Middle frontal gyrus (tissue), 1 donor: ENCODE measurements around the gene THEM4.
"Not testable (repeated sequence)": the region's sequence is repeated elsewhere in the genome, so short reads cannot be mapped to it uniquely, and the experiment has no call there.

ENCODE experiments used
- DNase-seq: peaks from one replicate; pipeline ENCODE4 v3.0.0-alpha.2; 2015; ENCODE audit warnings: low spot score; ENCODE audit errors: extremely low spot score

THEM4 gene

DNA sequence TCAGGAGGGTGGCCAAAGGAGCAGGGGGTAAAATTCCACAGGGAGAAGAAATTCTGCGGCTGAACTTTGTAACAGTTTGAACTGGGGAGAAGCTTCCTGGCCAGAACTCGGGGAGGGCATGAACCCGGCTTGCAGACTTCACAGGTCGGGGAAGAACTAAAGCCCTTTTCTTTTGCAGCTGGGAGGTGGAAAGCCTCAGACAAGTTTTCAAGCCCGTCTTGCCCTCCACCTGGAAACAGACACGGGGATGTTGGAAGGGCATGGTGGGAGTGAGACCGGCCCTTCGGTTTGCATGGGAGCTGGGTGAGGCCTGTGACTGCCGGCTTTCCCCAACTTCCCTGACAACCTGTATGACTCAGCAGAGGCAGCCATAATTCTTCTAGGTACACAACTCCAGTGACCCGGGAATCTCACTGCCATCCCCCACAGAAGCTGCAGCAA lies 11.3 kb downstream of the THEM4 start:
- no peak for DNase-seq

DNA sequence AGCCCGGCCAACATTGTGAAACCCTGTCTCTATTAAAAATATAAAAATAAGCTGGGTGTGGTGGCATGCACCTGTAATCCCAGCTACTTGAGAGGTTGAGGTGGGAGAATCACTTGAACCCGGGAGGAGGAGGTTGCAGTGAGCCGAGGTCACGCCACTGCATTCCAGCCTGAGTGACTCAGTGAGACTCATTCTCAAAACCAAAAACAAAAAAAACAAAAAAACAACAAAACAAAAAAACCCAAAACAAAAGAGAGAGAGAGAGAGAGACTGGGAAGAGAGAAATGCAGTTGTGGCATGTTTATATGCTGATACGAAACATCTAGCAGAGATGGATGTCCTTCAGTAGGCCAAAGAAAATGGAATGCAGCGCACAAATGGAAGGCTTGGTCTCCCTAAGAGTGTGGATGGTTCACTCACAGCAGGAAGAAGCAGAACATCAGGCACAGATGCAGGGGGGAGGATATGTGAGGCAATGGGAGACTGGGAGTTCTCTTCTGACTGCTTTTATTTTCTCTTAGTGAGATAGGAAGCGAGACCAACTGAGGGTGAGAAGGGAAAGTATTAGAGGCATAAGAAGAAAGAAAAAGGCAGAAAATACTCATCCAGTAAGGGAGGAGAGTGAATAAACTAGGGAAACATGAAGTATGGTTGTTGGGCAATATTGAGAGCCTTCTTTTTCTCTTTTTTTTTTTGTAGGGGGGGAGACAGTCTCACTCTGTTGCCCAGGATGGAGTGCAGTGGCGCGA lies 16.0 kb downstream of the THEM4 start:
- no peak for DNase-seq

DNA sequence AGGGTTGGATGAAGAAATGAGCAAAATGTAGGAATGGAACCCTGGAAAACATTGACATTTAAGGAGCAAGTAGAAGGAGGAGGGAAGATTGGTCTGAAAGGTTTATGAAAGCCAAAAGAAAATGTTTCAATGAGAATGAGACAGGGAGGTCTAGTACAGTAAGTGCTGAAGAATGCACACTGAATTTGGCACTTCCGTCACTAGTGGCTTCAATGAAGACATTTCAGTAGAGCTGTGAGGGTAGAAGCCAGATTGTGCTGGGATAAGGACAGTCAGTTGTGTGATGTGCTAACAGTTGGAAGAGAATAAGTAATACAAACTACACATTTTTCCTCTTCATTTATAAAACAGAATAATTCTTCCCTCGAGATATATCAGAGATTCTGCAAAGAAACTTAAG lies 17.1 kb downstream of the THEM4 start:
- no peak for DNase-seq

DNA sequence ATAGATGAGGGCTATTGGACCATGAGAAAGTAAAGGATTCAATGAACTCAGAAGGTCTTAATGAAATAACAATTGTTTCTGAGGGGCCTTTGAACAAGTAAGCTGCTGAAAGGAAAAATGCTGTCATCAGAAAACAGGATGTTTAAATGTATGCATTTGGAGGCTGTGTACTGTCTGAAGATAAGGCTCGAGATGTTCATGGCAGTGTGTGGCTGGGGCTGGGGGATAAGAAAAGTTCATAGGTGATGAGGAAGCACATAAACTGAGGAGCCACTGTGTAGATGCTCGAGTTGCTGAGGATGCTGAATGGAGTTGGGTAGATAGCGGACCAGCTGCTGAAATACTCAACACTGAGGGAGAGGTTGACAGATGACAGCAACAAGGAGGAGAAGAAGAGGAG lies 17.8 kb downstream of the THEM4 start:
- DNase-seq = no peak

DNA sequence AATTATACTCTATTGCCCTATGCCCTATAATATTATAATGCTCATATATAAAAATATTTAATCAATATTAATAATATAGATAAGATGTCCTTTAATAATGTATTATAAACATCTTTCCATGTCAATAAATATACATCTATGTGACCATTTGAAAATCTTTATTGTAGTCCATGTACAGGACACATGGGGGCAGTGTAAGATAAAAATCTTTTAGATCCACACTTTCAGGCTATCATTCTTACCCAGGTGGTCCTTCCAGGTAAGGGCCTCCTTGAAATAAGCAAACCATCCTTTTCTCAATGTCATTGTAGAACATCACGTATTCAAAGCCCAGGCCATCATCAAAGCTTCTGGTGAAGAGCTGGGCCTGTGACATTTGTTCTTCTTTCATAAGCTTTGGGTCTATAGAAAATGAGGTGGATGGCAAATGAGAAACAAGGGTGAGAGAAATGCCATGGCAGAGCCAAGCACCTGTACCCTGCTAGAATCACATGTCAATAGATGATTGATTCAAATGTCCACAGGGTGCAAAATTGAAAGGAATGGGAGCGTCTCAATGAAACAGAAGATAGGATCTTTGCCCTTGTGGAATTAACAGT lies 20.2 kb downstream of the THEM4 start:
- no peak for DNase-seq

DNA sequence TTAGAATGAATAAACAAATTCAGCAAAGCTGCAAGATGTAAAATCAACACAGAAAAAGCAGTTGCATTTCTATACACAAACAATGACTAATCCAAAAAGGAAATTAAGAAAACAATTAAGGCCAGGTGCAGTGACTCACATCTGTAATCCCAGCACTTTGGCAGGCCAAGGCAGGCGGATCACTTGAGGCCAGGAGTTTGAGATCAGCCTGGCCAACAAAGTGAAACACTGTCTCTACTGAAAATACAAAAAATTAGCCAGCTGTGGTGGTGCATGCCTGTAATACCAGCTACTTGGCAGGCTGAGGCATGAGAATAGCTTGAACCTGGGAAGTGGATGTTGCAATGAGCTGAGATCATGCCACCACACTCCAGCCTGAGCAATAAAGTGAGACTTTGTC lies 22.3 kb downstream of the THEM4 start:
- DNase-seq = no peak

DNA sequence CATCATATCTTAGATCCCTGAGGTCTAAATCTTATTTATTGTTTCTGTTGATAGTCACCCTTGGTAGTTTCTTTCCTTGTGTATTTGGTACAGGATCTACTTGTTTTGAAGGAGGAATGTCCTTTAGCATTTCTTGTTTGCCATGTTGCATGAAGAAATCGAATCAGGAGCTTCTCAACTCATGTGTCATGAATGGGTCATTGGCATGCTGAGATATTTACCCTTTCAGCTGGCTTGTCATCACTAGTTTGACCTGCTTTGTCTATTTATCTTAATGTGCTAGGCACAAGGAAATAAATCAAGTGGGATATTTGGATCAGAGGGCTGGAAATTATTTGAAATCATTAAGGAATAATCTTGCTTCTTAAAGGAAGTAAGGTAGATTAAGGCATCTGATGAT lies 23.8 kb downstream of the THEM4 start:
- no peak for DNase-seq

DNA sequence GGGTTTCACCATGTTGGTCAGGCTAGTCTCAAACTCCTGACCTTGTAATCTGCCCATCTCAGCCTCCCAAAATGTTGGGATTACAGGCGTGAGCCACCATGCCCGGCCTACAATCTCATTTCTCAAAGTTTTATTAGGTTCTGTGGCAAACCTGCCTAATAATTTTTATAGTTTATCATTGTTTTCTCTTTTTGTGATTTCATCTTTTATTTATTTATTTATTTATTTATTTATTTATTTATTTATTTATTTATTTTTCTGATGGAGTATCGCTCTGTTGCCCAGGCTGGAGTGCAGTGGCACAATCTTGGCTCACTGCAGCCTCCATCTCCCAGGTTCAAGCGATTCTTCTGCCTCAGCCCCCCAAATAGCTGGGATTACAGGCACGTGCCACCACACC lies 24.4 kb downstream of the THEM4 start:
- DNase-seq = not testable (repeated sequence)

DNA sequence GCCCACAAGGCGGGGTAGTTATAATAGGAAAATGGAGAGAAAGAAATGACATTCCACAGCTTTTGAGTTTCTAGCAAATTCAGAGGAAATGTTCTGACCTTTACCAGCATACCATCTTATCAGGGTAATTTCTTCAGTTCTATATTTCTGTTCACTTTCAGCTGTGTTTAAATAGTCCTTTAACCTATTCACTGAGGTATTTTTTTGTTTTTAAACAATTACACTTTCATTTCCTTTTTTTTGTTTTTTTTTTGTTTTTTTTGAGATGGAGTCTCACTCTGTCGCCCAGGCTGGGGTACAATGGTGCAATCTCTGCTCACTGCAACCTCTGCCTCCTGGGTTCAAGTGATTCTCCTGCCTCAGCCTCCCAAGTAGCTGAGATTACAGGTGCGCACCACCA lies 24.9 kb downstream of the THEM4 start:
- DNase-seq = not testable (repeated sequence)

DNA sequence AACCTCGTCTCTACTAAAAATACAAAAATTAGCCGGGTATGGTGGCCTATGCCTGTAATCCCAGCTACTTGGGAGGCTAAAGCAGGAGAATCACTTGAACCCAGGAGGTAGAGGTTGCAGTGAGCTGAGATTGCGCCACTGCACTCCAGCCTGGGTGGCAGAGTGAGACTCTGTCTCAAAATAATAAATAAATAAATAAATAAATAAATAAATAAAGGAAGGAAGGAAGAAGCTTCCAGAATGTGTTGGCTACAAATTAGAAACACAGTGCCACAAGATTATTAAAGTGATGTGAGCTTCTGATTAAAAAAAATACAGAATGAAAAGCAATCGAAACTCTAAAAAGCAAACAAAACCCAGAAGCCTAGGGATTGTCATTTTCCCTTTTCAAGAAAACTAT lies 25.4 kb downstream of the THEM4 start:
- not testable (repeated sequence) for DNase-seq

DNA sequence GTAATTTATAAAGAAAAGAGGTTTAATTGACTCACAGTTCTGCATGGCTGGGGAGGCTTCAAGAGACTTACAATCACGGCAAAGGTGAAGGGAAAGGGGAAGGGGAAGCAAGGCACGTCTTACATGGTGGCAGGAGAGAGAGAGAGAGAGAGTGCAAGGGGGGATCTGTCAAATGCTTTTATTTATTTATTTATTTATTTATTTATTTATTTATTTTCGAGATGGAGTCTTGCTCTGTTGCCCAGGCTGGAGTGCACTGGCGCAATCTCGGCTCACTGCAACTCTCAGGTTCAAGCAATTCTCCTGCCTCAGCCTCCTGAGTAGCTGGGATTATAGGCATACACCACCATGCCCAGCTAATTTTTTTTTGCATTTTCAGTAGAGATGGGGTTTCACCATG lies 26.4 kb downstream of the THEM4 start:
- not testable (repeated sequence) for DNase-seq

DNA sequence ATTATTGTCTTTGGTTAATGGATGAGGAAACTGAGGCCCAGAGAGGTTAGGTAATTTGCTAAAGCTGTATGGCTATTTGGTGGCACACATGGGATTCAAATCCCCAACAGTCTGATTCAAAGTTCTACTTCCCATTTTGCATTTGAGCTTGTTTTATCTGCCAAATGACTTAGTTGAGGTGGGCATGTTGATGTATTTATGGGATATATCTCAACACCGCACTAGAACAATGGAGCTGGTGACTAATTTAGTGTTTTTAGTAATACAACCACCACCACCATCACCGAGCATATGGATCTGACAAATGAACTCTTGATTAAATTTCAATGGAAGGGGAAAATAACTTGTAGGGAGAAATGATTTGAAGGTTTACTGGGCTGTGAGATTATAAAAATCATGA lies 26.8 kb downstream of the THEM4 start:
- DNase-seq = no peak

DNA sequence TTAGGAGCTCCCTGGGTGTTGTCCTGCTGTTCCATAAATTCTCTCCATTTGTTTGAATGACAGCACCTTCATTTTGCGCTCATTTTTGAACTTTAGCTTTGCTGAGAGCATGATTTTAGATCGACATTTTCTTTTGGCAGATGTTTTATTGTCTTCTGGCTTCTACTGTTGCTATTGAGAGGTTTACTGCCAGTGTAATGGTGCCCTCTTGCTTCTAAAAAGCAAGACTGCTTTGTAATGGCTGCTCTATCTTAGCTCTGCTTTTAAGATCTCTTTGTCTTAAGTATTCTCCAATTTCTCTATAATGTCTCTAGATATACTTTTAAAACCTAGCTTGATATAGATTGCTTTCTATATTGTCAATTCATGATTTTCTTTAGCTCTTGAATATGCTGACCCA lies 27.8 kb downstream of the THEM4 start:
- no peak for DNase-seq

DNA sequence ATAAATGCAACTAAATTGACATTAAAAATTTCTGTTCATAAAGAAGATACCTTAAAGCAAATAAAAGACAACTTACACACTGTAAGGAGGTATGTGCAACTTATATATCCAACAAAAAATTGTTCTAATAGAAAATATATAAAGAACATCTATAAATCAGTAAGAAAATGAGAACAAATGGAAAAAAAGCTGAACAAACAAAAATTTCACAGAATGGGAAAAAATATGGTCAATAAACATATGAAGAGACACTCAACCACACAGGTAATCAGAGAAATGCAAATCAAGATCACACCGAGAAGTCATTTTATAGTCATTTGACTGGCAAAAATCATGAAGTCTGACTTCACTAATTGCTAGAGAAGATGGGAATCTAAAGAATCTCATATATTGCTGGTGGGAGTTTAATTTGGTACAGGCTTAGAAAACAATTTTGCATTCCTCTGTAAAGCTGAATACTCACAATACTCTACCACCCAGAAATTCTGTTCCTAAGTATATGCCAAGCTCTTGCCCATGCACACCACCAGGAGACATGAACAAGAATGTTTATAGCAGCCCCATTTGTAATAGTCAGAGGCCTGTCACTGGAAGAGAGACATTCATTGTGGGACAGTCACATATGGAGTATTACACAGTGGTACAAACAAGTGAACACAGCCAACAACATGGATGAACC lies 33.8 kb downstream of the THEM4 start:
- DNase-seq = no peak

DNA sequence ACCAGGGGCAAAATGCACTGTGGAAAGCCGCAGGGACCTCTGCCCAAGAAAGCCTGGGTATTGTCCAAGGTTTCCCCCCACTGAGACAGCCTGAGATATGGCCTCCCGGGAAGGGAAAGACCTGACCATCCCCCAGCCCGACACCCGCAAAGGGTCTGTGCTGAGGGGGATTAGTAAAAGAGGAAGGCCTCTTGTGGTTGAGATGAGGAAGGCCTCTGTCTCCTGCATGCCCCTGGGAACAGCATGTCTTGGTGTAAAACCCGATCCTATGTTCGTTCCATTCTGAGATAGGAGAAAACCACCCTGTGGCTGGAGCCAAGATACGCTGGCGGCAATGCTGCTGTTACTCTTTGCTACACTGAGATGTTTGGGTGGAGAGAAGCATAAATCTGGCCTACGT lies 36.5 kb downstream of the THEM4 start:
- not testable (repeated sequence) for DNase-seq

DNA sequence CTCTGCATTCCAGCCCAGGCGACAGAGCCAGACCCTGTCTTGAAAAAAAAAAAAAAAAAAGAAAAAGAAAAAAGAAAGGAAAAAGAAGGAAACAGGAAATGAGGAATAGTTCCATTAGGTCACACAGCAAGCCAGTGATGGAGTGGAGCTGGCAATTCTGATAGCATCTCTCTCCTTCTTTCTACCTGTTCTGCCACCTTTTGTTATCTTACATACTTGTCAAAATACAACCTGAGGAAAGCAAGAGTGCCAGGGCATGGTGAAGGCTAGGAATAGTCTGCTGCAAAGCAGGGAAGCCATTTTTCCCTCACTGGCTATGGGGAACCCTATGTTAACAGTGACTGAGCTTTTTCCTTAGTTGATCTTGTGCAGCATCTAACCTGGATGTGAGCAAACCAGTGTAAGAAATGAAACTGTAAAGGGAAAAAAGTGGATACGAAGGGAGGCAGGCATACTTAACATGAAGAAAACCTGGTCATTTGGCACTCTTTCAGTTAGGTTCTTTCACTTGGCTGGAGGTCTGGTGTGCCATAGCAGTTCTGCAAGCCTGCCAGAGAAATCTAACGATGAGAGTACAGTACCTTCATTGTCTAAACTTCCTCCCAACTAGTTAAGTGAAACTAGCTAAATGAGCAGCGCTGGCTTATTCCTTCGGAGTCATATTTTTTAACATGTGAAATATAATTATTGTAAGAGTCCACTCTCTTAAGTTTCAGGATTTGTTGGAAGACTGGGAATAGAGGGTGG lies 37.9 kb downstream of the THEM4 start:
- DNase-seq = no peak

DNA sequence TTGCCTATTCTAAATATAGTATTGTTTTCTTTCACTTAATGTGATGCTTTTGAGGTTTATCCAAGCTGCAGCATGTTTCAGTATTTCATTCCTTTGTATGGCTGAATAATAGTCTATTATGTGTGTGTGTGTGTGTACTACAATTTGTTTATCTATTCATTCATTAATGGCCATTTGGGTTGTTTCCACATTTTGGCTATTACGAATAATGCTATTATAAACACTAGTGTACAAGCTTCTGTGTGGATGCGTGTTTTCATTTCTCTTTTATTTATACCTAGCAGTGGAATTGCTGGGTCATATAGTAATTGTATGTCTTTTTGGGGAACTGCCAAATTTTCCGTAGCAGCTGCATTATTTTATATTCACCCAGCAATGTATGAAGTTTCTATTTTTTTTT lies 40.8 kb downstream of the THEM4 start:
- DNase-seq = no peak

DNA sequence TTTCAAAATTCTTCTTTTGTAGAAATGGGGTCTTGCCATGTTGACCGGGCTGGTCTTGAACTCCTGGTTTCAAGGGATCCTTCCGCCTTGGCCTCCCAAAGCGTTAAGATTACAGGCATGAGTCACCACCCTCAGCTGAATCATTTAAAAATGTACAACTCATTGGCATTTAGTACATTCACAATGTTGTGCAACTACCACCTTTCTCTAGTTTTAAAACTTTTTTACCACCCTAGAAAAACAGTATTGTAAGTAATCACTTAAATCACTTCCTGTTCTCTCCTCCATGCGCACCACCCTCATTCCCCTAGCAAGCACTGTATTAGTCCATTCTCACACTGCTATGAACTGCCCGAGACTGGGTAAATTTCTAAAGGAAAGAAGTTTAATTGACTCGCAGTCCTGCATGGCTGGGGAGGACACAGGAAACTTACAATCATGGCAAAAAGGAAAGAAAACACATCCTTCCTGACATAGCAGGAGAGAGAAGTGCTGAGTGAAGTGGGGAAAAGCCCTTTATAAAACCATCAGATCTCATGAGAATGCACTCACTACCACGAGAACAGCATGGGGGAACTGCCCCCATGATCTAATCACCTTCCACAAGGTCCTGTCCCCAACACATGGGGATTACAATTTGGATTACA lies 41.4 kb downstream of the THEM4 start:
- no peak for DNase-seq

DNA sequence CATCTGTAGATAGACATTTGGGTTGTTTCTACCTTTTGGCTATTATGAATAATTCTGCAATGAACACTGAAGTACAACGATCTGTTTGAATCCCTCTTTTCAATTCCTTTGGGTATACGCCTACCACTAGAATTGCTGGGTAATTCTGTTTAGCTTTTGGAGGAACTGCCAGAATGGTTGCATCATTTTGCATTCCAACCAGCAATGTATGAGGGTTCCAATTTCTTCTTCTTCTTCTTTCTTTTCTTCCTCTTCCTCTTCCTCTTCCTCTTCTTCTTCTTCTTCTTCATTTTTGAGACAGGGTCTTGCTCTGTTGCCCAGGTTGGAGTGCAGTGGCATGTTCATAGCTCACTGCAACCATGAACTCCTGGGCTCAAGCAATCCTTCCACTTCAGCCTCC lies 42.0 kb downstream of the THEM4 start:
- DNase-seq = no peak

DNA sequence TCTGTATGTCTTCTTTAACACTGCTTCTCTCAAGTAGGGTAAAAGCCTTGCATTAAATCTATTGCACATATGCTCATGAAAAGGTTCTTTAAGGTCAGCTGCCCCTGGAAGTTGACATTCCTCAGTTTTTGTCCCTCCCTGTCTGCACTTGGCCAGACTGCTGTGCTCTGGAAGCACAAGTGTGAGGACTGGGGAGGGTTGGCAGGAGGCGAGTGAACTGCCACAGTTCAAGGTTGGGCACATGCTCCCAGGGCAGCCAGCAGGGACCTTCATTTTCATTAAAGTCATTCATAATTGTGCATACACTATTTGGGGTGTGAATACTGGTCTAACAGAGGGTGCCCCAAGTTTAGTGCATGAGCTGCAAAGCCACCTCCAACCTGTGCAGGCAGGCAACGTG lies 44.9 kb downstream of the THEM4 start:
- DNase-seq = no peak

DNA sequence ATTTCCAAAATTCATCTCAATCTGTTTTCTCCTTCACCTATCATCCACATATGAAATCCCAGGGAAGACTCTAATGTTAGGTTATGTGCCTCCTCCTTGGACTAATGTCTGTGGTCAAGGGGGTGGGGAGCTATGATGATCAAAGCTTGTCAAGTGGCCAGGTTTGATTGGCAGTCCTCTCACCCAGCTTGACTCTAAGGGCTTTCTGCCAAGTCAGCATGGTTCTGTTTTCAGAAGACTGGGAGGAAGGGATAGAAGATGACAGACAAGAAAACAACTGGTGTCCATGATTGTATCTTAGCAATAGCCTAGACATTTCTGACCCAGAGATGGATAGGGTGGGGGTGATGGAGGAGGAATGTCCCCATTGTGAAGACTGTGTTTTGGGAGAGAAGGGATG lies 46.7 kb downstream of the THEM4 start:
- no peak for DNase-seq
